AG10803 (cell line): Measurements from ENCODE around the gene TFG.

Experiments
- DNase-seq: peaks from one replicate; pipeline ENCODE4 v3.0.0; 2010; ENCODE audit warnings: low read depth
- H3K4me3 ChIP-seq: 2 replicates; pipeline ENCODE4 v1.5.1; 2011; ENCODE audit warnings: mild to moderate bottlenecking, low read length, control low read depth
- CTCF ChIP-seq: conservative IDR thresholded peaks from 2 replicates; pipeline ENCODE4 v1.5.1; 2011; ENCODE audit warnings: mild to moderate bottlenecking, low read length, control low read depth, inconsistent platforms

TFG gene

GRCh38 chr3:100710261-100710968 lies 1.1 kb downstream of the TFG start:
- peak; percentile 73 for DNase-seq
- TF ChIP-seq CTCF: peak; percentile 55
- H3K4me3 ChIP-seq: peak overlapping the region; percentile 85

GRCh38 chr3:100715176-100715575 lies 5.9 kb downstream of the TFG start:
- H3K4me3 ChIP-seq: no peak overlapping the region
- TF ChIP-seq CTCF: no peak
- no peak for DNase-seq

GRCh38 chr3:100717063-100717462 lies 7.8 kb downstream of the TFG start:
- TF ChIP-seq CTCF: no peak
- DNase-seq: no peak
- H3K4me3 ChIP-seq: no peak overlapping the region

GRCh38 chr3:100717637-100718487 lies 8.6 kb downstream of the TFG start:
- no peak overlapping the region for H3K4me3 ChIP-seq
- TF ChIP-seq CTCF: no peak
- no peak for DNase-seq

GRCh38 chr3:100719136-100719535 lies 9.8 kb downstream of the TFG start:
- no peak for TF ChIP-seq CTCF
- no peak overlapping the region for H3K4me3 ChIP-seq
- peak; percentile 18 for DNase-seq

GRCh38 chr3:100720426-100720825 lies 11.1 kb downstream of the TFG start:
- DNase-seq: no peak
- no peak for TF ChIP-seq CTCF
- no peak overlapping the region for H3K4me3 ChIP-seq
